ENCODE measurements around the gene UBE2J1.
"Not testable (repeated sequence)": the region's sequence is repeated elsewhere in the genome, so short reads cannot be mapped to it uniquely, and the experiment has no call there.

The UBE2J1 gene

DNA sequence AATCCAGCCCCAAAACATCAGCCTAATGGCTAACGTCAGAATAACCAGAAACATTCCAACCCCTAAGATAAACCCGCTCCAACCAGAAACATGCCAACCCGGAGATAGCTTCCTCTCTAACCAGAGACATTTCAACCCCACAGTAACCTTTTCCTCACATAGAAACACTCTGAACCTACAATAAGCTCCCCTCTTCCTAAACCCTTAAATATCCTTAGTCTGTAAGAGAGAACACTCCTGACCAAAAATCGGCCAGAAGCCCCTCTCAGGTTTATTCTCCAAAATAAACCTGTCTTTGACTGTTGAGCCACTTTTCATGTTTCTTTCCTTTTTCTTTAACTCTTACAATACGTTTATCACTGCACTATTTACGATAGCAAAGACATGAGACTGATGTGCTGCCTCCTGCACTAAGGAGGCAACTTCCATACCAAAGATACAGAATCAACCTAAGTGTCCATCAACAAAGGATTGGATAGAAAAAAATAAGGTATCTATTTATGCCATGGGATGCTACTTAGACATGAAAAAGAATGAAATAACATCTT, 32.4 kb downstream of the UBE2J1 start:
- DNase-seq (ENCODE audit: low read depth in 2 of 2): no peak

DNA sequence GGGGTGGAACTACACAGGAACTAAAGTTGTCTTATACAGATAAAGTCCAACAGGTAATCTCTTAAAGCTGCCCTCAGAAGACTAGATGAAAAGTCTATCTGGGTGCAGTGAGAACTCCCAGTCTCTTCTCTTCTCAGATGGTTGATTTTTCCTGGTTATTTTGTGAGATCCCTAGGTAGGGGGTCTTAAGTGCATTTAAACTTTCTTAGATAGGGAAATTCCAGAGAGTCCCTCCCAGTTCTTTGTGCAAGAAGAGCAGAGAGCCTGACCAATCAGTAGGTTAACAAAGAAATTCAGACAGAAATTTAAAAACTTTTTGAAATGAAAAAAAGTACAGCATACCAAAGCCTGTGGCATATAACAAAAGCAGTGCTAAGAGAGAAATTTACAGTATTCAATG, 35.5 kb downstream of the UBE2J1 start:
- DNase-seq (ENCODE audit: low read depth in 2 of 2): no peak

DNA sequence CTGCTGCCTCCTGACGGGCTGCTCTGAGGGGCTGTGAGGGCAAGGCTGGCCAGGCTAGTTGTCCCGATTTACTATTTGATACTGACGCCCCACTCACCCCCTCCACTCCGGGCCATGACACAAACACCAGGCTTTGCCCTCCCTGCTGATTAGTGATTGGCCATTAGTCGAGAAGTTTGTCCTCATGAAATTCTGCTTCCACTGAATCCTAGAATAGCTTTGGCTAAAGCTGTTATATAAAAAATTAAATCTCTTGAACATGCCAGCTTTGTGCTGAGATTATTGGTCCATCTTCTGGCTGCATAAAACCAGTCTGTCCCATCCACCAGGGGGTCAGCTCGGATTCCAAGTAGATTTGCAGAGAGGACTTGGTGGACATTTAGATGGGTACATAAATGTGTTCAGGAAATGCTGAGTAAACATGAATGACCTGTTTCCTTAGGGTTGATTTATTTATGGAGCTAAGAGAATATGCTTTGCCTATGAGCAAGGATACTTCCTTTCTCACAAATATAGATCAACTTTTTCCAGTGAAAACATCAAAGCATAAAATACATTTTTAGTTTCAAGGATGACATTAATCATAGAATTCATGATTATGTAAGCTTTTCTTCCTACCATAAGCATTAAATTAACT, 37.2 kb downstream of the UBE2J1 start, which contains the start of gene GABRR2:
GABRR2 (minus strand) TSS at position 51 of the 637 bp plus-strand sequence. CDS start 134 bp downstream, outside the sequence.
- no peak for DNase-seq (ENCODE audit: low read depth in 2 of 2)

DNA sequence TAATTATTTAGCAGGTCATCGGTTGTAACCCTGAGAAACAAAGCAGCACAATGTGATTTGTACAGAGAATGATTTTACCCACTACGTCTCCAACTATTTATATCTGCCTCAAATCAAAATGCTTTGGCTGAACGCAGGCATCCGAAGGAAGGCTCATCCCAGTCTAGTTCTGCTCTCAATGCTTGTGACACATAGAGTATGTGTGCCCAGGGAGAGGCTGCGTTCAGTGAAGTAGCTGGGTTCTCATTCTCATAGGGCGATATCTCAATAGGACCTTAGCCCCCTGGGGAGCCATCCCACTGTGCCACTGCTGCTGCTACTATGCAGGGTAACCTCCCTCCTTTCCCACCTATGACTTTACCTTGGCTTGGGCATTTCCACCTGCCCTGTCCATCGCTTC, 37.8 kb downstream of the UBE2J1 start:
- no peak for DNase-seq (ENCODE audit: low read depth in 2 of 2)

DNA sequence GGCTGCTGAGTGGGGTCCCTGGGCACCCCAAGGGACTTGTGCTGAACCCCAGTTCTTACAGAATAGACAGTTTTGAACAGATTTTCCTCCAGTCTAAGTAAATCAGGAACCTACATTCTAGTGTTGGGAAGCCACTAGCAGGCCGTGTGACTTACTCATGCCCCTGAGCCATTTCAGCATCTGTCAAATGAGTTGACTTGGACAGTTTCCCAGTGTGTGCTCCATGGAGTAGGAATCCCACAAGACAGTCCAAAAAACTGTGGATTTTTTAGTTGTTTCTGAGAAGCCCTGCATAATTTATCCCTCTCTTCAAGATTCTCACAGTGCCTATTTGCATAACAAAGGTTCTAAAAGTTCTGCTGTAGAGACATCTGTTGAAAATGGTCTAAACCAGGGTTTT, 39.5 kb downstream of the UBE2J1 start:
- DNase-seq (ENCODE audit: low read depth in 2 of 2): no peak

DNA sequence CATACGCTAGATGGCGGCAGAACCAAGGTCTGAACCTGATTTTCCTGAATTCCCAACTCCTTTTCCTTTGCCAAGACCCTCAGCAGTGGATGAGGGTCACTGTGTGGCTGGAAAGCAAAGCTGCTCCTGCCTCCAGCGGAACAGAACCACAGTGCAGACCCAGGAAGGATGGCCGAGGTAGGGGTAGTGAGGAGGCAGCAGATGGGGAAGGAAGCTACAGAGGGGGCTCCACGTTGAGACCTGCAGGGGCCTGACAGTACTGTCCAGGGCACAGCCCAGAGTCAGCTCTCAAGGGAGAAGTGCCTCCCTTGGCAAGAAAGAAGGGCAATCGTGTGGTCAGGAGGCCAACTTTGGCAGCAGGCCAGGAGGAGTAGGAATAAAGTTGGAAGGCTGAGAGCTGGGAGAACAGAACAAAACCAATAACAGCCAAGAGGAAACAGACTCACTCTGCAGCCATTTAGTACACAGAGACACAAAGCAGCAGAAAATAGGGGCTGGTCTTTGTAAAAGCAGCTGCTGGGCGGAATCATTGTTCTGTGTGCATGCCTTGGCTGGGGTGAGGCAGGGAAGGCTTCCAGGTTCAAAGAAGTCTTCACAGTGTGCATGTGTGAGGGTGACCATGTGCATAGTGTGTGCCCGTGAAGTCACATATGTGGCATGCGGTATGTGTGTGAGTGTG, 40.5 kb downstream of the UBE2J1 start:
- DNase-seq (ENCODE audit: low read depth in 2 of 2): no peak

DNA sequence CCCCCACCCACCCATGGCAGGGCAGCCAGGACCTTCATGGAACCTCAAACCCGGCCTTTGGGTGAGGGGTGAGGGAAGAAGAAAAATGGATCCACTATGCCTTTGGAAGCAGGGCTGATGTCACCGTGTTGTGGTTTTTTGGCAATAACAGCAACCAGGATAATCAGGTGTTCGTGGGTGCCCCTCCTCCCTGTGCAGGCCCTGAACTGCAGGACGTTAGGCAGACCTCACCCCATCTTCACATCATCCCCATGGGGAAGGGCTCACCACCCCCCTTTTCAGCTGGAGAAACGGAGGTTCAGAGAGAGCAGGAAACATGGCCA, 41.0 kb downstream of the UBE2J1 start:
- no peak for DNase-seq (ENCODE audit: low read depth in 2 of 2)

DNA sequence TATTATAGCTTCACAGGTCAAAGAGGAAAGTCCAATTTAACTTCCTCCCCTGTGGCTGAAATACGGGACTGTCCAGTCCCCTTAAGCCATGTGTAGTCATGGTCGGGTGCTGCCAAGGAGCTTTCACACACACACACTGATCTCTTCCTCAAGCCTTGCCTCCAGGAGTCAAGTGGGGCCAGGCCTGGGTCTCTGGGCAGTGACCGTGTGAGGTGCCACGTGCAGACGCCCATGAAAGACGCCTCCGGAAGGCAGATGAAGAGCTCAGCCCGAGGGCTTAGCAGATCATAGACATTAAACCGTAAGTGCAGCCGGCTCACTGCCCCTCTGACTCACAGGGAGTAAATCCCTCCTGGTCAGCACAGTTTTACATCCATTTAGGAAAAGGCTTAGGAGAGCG, 41.6 kb downstream of the UBE2J1 start:
- DNase-seq (ENCODE audit: low read depth in 2 of 2): no peak

DNA sequence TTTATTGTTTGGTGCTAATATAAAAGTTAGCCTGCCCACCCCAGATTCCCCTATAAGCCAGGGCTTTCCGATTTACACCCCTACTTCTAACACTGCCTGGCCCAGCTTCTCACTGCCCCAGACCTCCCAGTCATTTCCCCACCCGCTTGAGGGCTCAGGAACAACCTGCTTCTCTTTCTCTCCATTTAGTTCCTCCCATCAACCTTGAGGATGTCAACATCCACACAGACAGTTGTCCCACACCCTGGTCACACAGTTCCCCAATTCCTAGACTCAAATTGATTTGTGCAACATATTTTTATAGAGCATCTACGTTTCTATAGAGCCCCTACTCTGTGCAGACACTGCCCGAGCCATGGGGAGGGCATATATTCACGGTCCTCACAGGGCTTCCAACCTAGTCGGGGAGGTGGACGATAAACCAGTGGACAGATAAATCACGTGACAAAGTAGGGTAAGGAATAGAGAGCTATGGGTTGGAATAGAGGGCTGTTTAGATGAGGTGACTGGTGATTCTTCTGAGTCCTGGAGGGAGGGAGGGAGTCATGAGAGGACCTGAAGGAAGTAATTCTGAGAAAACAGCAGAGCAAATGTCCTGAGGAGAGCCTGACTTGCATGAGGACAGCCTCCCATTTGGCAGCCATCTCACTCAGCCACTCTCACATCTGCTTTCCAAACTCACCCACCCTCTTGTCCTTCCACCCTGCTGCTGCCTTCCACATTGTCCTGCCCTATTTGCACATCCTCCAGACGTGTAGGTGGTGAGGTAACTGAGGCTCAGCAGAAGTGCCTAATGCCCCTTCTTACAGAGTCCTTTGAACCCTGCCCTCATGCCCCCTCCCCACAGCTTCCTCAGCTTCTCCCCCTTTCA, 43.8 kb downstream of the UBE2J1 start:
- DNase-seq (ENCODE audit: low read depth in 2 of 2): no peak

DNA sequence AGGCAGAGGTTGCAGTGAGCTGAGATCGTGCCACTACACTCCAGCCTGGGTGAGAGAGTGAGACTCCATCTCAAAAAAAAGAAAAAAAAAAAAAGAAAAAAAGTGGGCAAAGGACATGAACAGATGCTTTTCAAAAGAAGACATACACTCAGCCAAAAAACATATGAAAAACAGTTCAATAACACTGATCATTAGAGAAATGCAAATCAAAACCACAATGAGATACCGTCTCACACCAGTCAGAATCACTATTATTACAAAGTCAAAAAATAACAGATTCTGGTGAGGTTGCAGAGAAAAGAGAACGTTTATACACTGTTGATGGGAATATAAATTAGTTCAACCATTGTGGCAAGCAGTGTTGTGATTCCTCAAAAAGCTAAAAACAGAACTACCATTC, 48.0 kb downstream of the UBE2J1 start:
- DNase-seq (ENCODE audit: low read depth in 2 of 2): not testable (repeated sequence)

DNA sequence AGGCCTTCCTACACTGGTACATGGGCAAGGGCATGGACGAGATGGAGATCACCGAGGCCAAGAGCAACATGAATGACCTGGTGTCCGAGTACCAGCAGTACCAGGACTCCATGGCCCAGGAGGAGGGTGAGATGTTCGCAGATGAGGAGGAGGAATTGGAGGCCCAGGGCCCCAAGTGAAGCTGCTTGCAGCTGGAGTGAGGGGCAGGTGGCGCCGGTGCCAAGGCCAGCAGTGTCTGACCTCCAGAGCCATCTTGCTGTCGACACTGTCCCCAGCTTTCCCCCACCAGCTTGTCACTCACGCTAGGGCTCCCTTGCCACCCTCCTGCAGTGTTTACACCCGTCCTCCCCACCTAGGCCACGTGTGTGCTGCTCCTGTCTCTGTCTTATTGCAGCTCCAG, 49.6 kb downstream of the UBE2J1 start:
- DNase-seq (ENCODE audit: low read depth in 2 of 2): no peak

DNA sequence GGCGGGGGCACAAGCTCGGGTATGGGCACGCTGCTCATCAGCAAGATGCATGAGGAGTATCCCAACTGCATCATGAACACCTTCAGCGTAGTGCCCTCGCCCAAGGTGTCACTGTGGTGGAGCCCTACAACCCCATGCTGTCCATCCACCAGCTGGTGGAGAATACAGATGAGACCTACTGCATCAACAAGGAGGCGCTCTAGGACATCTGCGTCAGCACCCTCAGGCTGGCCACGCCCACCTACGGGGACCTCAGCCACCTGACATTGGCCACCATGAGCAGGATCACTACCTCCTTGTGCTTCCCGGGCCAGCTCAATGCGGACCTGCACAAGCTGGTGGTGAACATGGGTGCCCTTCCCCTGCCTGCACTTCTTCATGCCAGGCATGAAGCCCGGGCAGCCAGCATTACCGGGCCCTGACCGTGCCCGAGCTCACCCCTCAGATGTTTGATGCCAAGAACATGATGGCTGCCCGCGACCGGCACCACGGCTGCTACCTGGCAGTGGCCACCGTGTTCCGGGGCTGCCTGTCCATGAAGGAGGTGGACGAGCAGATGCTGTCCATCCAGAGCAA, 50.2 kb downstream of the UBE2J1 start:
- no peak for DNase-seq (ENCODE audit: low read depth in 2 of 2)

DNA sequence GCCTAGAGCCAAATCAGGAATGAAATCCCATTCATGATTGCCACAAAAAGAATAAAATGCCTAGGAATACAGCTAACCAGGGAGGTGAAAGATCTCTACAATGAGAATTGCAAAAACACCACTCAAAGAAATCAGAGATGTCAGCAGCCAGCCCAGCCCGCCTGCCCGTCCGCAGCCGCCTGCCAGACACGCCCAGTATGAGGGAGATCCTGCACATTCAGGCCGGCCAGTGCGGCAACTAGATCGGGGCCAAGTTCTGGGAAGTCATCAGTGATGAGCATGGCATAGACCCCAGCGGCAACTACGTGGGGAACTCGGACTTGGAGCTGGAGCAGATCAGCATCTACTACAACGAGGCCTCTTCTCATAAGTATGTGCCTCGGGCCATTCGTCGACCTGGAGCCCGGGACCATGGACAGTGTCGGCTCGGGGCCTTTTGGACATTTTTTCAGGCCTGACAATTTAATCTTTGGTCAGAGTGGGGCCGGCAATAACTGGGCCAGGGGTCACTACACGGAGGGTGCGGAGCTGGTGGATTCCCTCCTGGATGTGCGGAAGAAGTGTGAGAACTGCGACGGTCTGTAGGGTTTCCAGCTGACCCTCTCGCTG, 50.8 kb downstream of the UBE2J1 start:
- no peak for DNase-seq (ENCODE audit: low read depth in 2 of 2)

DNA sequence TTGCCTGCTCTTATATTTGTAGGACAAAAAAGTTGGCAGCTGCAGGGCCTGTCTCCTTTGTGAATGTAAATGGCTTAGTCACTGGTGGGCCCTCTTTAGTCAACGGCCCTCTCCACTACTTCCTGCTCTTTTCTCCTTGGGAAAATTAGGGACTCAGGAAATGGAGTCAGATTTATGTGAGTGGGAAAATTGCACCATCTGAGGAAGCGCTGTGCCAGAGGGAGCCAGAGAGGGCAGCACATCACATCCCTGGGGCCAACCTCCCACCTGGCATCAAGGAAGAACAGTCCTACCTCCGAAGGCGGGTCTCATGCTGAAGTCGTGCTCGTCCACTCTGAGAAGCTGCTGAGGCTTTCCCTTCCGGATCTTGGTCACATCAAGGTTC, 53.1 kb downstream of the UBE2J1 start:
- no peak for DNase-seq (ENCODE audit: low read depth in 2 of 2)

DNA sequence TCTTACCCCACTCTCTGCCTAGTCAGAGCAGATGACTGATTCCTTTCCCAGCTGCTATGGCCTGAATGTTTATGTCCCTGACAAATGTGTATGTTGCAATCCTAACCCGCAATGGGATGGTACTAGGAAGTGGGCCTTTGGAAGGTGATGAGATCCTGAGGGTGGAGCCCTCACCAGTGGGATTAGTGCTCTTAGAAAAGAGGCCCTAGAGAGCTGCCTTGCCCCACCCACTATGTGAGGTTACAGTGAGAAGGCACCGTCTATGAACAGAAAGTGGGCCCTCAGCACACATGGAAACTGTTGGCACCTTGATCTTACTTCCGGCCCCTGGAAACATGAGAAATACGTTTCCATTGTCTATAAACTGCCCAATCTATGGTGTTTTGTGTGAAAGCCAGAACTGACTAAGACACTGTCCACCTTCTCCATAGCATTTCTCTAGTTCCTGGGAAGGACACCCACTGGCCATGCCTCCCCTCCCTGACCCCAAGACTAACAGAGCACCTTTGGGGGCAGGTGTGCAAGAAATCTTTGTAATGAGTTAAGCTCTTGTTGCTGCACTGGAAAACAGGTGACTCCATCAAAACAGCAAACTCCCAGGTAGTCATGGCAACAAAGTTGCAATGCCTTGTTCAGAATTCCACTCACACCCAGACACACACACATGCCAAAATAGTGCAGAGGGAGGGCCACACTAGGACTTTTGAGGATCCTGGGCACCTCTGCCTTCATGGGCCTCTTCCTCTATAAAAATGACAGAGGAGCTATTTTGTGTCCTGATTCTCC, 53.6 kb downstream of the UBE2J1 start:
- peak in 1 of 2 donors; percentile 7 for DNase-seq (ENCODE audit: low read depth in 2 of 2)

DNA sequence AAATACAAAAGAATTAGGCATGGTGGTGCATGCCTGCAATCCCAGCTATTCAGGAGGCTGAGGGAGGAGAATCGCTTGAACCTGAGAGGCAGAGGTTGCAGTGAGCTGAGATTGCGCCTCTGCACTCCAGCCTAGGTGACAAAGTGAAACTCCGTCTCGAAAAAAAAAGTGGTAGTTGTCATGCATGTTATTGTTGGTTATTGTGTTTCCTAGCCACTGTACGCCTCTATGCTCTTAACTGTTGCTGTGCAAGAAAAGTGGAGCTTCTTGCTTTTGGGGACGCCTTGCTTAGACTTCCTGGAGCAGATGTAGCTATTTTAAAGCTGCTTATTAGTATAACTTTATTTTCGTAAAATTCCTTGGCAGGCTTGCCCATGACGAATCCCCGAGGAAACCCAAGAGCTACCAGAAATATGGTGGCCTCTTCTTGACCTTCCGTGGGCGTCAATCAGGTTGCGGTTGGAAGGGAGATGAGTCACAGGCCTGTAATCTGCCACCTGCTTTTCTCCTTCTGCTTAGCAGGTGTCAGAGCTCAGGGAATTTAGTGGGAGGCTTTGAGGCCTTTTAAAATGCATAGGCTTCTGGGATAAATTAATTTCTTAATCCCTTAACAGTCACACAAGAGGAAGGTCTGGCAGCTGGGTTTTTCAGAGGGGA, 54.7 kb downstream of the UBE2J1 start:
- DNase-seq (ENCODE audit: low read depth in 2 of 2): peak; percentile 33 to 65

DNA sequence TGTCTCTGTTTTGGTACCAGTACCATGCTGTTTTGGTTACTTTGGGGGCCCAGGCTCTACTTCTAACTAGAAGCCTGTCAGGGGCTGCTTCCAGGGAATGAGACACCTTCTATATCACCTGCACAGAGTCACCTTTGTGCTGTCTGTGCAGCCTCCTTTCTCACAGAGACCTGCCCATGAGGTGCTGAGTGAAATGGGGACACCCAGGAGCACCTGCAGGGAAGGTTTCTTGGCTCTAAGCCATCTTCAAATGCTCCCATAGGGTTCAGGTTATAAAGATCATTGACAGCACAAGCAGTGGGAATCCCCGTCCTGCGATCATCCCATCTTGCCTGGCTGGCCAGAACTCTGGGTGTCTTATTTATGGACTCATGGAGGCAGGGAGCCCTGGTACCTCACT, 56.5 kb downstream of the UBE2J1 start:
- no peak for DNase-seq (ENCODE audit: low read depth in 2 of 2)

DNA sequence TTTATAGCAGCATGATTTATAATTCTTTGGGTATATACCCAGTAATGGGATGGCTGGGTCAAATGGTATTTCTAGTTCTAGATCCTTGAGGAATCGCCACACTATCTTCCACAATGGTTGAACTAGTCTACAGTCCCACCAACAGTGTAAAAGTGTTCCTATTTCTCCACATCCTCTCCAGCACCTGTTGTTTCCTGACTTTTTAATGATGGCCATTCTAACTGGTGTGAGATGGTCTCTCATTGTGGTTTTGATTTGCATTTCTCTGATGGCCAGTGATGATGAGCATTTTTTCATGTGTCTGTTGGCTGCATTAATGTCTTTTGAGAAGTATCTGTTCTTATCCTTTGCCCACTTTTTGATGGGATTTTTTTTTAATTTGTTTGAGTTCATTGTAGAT, 57.4 kb downstream of the UBE2J1 start:
- DNase-seq (ENCODE audit: low read depth in 2 of 2): not testable (repeated sequence)

DNA sequence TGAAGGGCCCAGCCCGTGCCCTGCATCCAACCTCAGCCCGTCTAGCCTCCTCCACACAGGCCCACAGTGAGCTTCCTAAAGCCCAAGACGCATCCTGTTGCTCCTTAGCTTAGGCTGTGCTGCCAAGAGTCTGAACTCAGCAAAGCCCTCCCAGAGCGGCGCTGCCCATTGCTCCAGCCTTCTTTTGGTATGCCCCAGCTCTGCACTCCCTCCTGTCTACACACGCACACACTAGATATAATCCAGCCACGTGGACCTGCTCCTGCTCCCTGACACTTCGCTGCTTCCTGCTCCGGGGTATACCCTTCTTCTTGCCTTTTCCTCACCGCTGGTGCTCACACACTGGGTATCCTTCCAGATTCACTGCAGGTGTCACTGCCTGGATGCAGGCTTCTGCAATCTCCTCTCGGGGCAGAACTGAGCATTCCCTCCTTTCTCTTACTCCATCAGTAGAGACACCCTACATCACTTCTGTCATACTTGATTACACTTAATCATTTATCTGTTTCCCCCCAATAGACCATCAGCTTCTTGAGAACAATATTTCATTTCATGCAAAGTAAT, 61.2 kb downstream of the UBE2J1 start:
- DNase-seq (ENCODE audit: low read depth in 2 of 2): no peak
